ENCODE data around the gene TRIP6. TPM values are rescaled to one million over a fixed set of nuclear protein-coding genes. Genes with fewer than 3 reads are reported as not detected.

The TRIP6 gene
- total and polyA plus RNA-seq, 2 donors (not counting 1 experiment from before 2014, with no cell fraction given), result 6.8 to 13.8 TPM

DNA sequence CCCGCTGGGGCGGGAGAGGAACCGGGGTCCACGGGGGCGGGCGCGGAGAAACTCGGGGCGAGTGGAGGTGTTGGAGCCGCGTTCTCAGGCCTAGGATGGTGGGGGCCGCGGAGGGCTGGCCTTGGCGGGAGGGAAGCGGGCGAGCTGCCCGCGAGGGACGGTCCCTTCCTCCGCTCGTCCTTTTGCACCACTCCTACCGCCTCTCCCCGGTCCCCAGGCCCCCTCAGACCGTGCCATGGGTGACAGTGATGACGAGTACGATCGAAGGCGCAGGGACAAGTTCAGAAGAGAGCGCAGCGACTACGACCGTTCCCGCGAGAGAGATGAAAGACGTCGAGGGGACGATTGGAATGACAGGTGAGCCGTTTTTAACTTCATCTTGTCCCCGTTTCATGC is 8.2 kb downstream of the TRIP6 start:
- peak overlapping the region; percentile 95 for H3K9ac ChIP-seq (ENCODE audit: low read length)
- CTCF ChIA-PET, result interaction anchor here (0.6 to 5.2 kb wide), 8 partner anchors 11 to 202 kb away, joined by 3 to 36 read pairs (median 6); partner anchors contain the start of genes ACHE, SLC12A9 and UFSP1
- Mint-ChIP-seq H3K9me3 (ENCODE audit: insufficient read depth) (no peaks in the 10 kb centered on the region), H3K4me1 (peaks cover 41% of the 10 kb centered on the region), H3K27me3 (no peaks in the 10 kb centered on the region), H3K27ac (peak overlapping the region; percentile 95), H3K4me3 (peak overlapping the region; percentile 97)
- peaks cover 64% of the 10 kb centered on the region for H3K79me2 ChIP-seq (ENCODE audit: control insufficient read depth, insufficient read depth, low read length)
- intact Hi-C loops (cut with micrococcal nuclease), result loop anchor here (1.0 to 2.0 kb wide), 4 partner anchors 12 to 369 kb away; partner anchors contain the start of gene SLC12A9
- no peak for DNase-seq
- WGBS (ENCODE audit: insufficient coverage), result 0% methylated on average over 36 of the region's 39 CpGs
- H4K20me1 ChIP-seq (ENCODE audit: control insufficient read depth, insufficient read depth, low read length, poor library complexity, severe bottlenecking), result peaks cover 49% of the 10 kb centered on the region
- peak overlapping the region; percentile 73 to 99 (median 89) for H3K4me3 ChIP-seq (ENCODE audit: control extremely low read depth in 1 of 5, extremely low read depth in 1 of 5, insufficient read depth in 1 of 5, low read depth in 2 of 5, low read length in 4 of 5)
- peaks cover 22 to 32% of the 10 kb centered on the region in 2 donors for H3K4me1 ChIP-seq (ENCODE audit: control insufficient read depth in 2 of 2, insufficient read depth in 2 of 2, low read length in 2 of 2)
- H3K36me3 ChIP-seq (replicated peaks in 1 of 2; ENCODE audit: control extremely low read depth in 1 of 2, control insufficient read depth in 1 of 2, extremely low read depth in 1 of 2, insufficient read depth in 2 of 2, low read length in 1 of 2), result peaks cover 0 to 31% of the 10 kb centered on the region in 2 experiments
- H3K27me3 ChIP-seq (replicated peaks in 1 of 4; ENCODE audit: control extremely low read depth in 1 of 4, control insufficient read depth in 3 of 4, insufficient read depth in 4 of 4, low read length in 3 of 4), result no peaks in the 10 kb centered on the region
- peak; percentile 39 for ATAC-seq (ENCODE audit: low read depth)
- H3K9me3 ChIP-seq (ENCODE audit: control extremely low read depth in 1 of 3, control insufficient read depth in 2 of 3, insufficient read depth in 1 of 3, low read length in 2 of 3), result no peaks in the 10 kb centered on the region
- no peak for TF ChIP-seq EZH2 (IDR thresholded peaks at IDR 0.05; ENCODE audit: borderline replicate concordance, insufficient read depth, low read depth, low read length, poor library complexity, severe bottlenecking)
- TF ChIP-seq, protein P1, sequence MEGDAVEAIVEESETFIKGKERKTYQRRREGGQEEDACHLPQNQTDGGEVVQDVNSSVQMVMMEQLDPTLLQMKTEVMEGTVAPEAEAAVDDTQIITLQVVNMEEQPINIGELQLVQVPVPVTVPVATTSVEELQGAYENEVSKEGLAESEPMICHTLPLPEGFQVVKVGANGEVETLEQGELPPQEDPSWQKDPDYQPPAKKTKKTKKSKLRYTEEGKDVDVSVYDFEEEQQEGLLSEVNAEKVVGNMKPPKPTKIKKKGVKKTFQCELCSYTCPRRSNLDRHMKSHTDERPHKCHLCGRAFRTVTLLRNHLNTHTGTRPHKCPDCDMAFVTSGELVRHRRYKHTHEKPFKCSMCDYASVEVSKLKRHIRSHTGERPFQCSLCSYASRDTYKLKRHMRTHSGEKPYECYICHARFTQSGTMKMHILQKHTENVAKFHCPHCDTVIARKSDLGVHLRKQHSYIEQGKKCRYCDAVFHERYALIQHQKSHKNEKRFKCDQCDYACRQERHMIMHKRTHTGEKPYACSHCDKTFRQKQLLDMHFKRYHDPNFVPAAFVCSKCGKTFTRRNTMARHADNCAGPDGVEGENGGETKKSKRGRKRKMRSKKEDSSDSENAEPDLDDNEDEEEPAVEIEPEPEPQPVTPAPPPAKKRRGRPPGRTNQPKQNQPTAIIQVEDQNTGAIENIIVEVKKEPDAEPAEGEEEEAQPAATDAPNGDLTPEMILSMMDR (IDR thresholded peaks at IDR 0.05), result no peak
- POLR2A ChIA-PET, result interaction anchor here (0.7 to 2.4 kb wide), 12 partner anchors 12 to 446 kb away, joined by 3 to 84 read pairs (median 5); partner anchors contain the start of genes ACHE, FBXO24, LRCH4 and MEPCE
- peak overlapping the region; percentile 95 for H2AFZ ChIP-seq (ENCODE audit: insufficient read depth, low read depth, low read length, poor library complexity, severe bottlenecking)
- H3K4me2 ChIP-seq (replicated peaks; ENCODE audit: low read depth, low read length, poor library complexity, severe bottlenecking), result peak overlapping the region; percentile 81
- peak overlapping the region; percentile 91 to 96 for H3K27ac ChIP-seq (ENCODE audit: low read length in 2 of 2)

DNA sequence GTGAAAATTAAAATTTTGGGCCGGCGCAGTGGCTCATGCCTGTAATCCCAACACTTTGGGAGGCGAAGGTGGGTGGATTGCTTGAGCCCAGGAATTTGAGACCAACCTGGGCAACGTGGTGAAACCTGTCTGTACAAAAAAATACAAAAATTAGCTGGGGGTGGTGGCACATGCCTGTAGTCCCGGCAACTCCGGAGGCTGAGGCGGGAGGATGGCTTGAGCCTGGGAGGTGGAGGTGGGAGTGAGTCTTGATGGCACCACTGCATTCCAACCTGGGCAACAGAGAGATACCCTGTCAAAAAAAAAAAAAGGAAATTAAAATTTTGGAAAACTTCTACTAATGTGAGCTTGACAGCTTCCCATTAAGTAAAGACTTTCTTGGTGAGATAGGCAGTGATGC is 10.8 kb downstream of the TRIP6 start:
- Mint-ChIP-seq H3K9me3 (ENCODE audit: insufficient read depth) (no peaks in the 10 kb centered on the region), H3K27me3 (no peaks in the 10 kb centered on the region), H3K4me3 (no peak overlapping the region), H3K27ac (no peak overlapping the region), H3K4me1 (peaks cover 41% of the 10 kb centered on the region)
- TF ChIP-seq, protein P1 (IDR thresholded peaks at IDR 0.05), result no peak
- TF ChIP-seq EZH2 (IDR thresholded peaks at IDR 0.05; ENCODE audit: borderline replicate concordance, insufficient read depth, low read depth, low read length, poor library complexity, severe bottlenecking), result no peak
- Histone ChIP-seq H3K27ac (ENCODE audit: low read length in 2 of 2) (no peak overlapping the region), H3K4me1 (ENCODE audit: control insufficient read depth in 2 of 2, insufficient read depth in 2 of 2, low read length in 2 of 2) (peaks cover 22 to 32% of the 10 kb centered on the region in 2 donors), H3K4me2 (replicated peaks; ENCODE audit: low read depth, low read length, poor library complexity, severe bottlenecking) (no peak overlapping the region), H3K79me2 (ENCODE audit: control insufficient read depth, insufficient read depth, low read length) (peaks cover 76% of the 10 kb centered on the region), H3K4me3 (ENCODE audit: control extremely low read depth in 1 of 5, extremely low read depth in 1 of 5, insufficient read depth in 1 of 5, low read depth in 2 of 5, low read length in 4 of 5) (no peak overlapping the region), H2AFZ (ENCODE audit: insufficient read depth, low read depth, low read length, poor library complexity, severe bottlenecking) (no peak overlapping the region), H4K20me1 (ENCODE audit: control insufficient read depth, insufficient read depth, low read length, poor library complexity, severe bottlenecking) (peaks cover 73% of the 10 kb centered on the region), H3K36me3 (replicated peaks in 1 of 2; ENCODE audit: control extremely low read depth in 1 of 2, control insufficient read depth in 1 of 2, extremely low read depth in 1 of 2, insufficient read depth in 2 of 2, low read length in 1 of 2) (peaks cover 0 to 54% of the 10 kb centered on the region in 2 experiments), H3K9ac (ENCODE audit: low read length) (no peak overlapping the region), H3K27me3 (replicated peaks in 1 of 4; ENCODE audit: control extremely low read depth in 1 of 4, control insufficient read depth in 3 of 4, insufficient read depth in 4 of 4, low read length in 3 of 4) (no peaks in the 10 kb centered on the region), H3K9me3 (ENCODE audit: control extremely low read depth in 1 of 3, control insufficient read depth in 2 of 3, insufficient read depth in 1 of 3, low read length in 2 of 3) (no peaks in the 10 kb centered on the region)
- POLR2A ChIA-PET, result interaction anchor here (0.7 to 0.8 kb wide), 2 partner anchors 12 to 25 kb away, joined by 3 read pairs; partner anchors contain the start of gene UFSP1
- DNase-seq (no peak), ATAC-seq (ENCODE audit: low read depth) (no peak)
- intact Hi-C loops (cut with micrococcal nuclease), result no loop called here
- WGBS (ENCODE audit: insufficient coverage), result 98% methylated on average over 4 of the region's 7 CpGs
- CTCF ChIA-PET, result interaction anchor here (1.1 to 5.2 kb wide), 3 partner anchors 12 to 25 kb away, joined by 3 to 36 read pairs (median 4); partner anchors contain the start of genes SLC12A9 and UFSP1

Data from B cell (primary cell).